K562 (cell line): ENCODE results near the gene UBE2M. TPM values are rescaled to one million over a fixed set of nuclear protein-coding genes. Genes with fewer than 3 reads are reported as not detected.

Source experiments
- ATAC-seq: fragments of 200-7000 bp; cut with Tn5 transposase; 3 replicates; pipeline ENCODE4 v1.9.1; 2020; ENCODE audit warnings: moderate library complexity
- BruUV-seq: library from RNA; stranded (reverse); fragments of 400-500 nt; replicated peaks from 2 replicates; lab custom pipeline; 2021; lab: Mats Ljungman, UMichigan
- CTCF ChIA-PET: fragments of 300-600 bp; formaldehyde crosslinking; extraction: SDS; loops from one replicate; lab custom pipeline; 2021; ENCODE audit warnings: low intra/inter-chr PET ratio; lab: Yijun Ruan, JAX
- POLR2A ChIA-PET: fragments of 300-600, 350-650 bp; sonication (Branson Sonifier 250); formaldehyde crosslinking; extraction: SDS; loops from one replicate; lab custom pipeline; 2021; ENCODE audit warnings: antibody characterized with exemption, inconsistent platforms; lab: Yijun Ruan, JAX
- DNase-seq, 4 experiments: peaks; one replicate each; pipeline versions ENCODE4 v3.0.0 to v3.0.0-alpha.2; 2011 to 2018; ENCODE audit warnings: low spot score in 3 of 4, mixed read lengths in 3 of 4; ENCODE audit errors: extremely low read depth in 1 of 4
- FAIRE-seq: peaks from 2 replicates; lab custom pipeline; 2011; peaks lifted over from hg19 to GRCh38; lab: Jason Lieb, UNC
- H2AFZ ChIP-seq: 2 replicates; pipeline ENCODE4 v1.6.0; 2011; ENCODE audit warnings: low read depth, low read length, control low read depth, inconsistent platforms
- H3K27ac ChIP-seq: fragments of 200-600 bp; 3 replicates; pipeline ENCODE4 v1.8.0; 2011; ENCODE audit warnings: low read depth, mild to moderate bottlenecking, control low read depth, inconsistent platforms, low read length, moderate library complexity, mixed read lengths; ENCODE audit errors: extremely low read depth
- H3K27me3 ChIP-seq, 2 experiments: fragments of 300-600 bp in 1 of 2; 2 replicates in 1 of 2; 3 replicates in 1 of 2; pipeline versions ENCODE4 v1.6.0 to v1.8.0; 2011; ENCODE audit warnings: inconsistent platforms in 2 of 2, low read length in 2 of 2, mild to moderate bottlenecking in 1 of 2, mixed read lengths in 1 of 2, moderate library complexity in 1 of 2; ENCODE audit not compliant: control insufficient read depth in 2 of 2, insufficient read depth in 2 of 2
- H3K36me3 ChIP-seq: fragments of 300-600 bp; 3 replicates; pipeline ENCODE4 v1.8.0; 2011; ENCODE audit warnings: mild to moderate bottlenecking, low read length, inconsistent platforms; ENCODE audit not compliant: control insufficient read depth, insufficient read depth
- H3K4me1 ChIP-seq, 2 experiments: fragments of 200-600 bp in 1 of 2; replicated peaks in 1 of 2; 2 replicates in 1 of 2; 3 replicates in 1 of 2; pipeline versions ENCODE4 v1.5.1 to v1.8.0; 2011; ENCODE audit warnings: inconsistent platforms in 2 of 2, low read length in 2 of 2, mild to moderate bottlenecking in 1 of 2, mixed read lengths in 1 of 2, moderate library complexity in 1 of 2; ENCODE audit not compliant: control insufficient read depth in 2 of 2, insufficient read depth in 2 of 2
- H3K4me2 ChIP-seq: 2 replicates; pipeline ENCODE4 v1.6.1; 2011; ENCODE audit warnings: low read length, control low read depth, inconsistent platforms, mixed read lengths; ENCODE audit not compliant: insufficient read depth
- H3K4me3 ChIP-seq: fragments of 200-600 bp; sonication (generic), shearing (Covaris generic); 2 replicates; pipeline ENCODE4 v1.5.1; 2016; ENCODE audit warnings: control low read depth, inconsistent platforms
- H3K79me2 ChIP-seq: fragments of 200-600 bp; 3 replicates; pipeline ENCODE4 v1.8.0; 2011; ENCODE audit warnings: low read length, inconsistent platforms; ENCODE audit not compliant: control insufficient read depth, insufficient read depth
- H3K9ac ChIP-seq, 2 experiments: 2 replicates each; pipeline versions ENCODE4 v1.6.0 to v1.6.1; 2011; ENCODE audit warnings: low read depth in 2 of 2, low read length in 2 of 2, control low read depth in 1 of 2, inconsistent platforms in 1 of 2, mild to moderate bottlenecking in 1 of 2, mixed read lengths in 1 of 2; ENCODE audit not compliant: insufficient read depth in 1 of 2
- H3K9me1 ChIP-seq: one replicate; pipeline ENCODE4 v1.6.0; 2011; ENCODE audit warnings: inconsistent platforms, mild to moderate bottlenecking, low read length, moderate library complexity; ENCODE audit not compliant: control insufficient read depth, insufficient read depth
- H3K9me3 ChIP-seq: replicated peaks from 2 replicates; pipeline ENCODE4 v1.5.1; 2011; ENCODE audit warnings: low read depth, low read length, inconsistent platforms; ENCODE audit not compliant: control insufficient read depth, insufficient read depth
- H4K20me1 ChIP-seq: replicated peaks from 2 replicates; pipeline ENCODE4 v1.6.1; 2011; ENCODE audit warnings: low read length, inconsistent platforms, mixed read lengths; ENCODE audit not compliant: control insufficient read depth, insufficient read depth
- KDM5B ChIP-seq: fragments of 200-600 bp; sonication (generic); IDR thresholded peaks from 2 replicates; pipeline ENCODE4 v1.6.1; 2012; ENCODE audit warnings: low read depth, mild to moderate bottlenecking, moderate library complexity, low read length, control low read depth, inconsistent platforms; ENCODE audit not compliant: insufficient replicate concordance
- POLR2G ChIP-seq: fragments of 200-400 bp; formaldehyde crosslinking; IDR thresholded peaks from 2 replicates; pipeline ENCODE4 v1.6.1; 2017; ENCODE audit warnings: low read depth, mild to moderate bottlenecking, antibody characterized with exemption, low read length, moderate library complexity
- RBFOX2 ChIP-seq: fragments of 200-400 bp; formaldehyde crosslinking; IDR thresholded peaks from 2 replicates; pipeline ENCODE4 v1.6.1; 2017; ENCODE audit warnings: low read depth, mild to moderate bottlenecking, low read length, moderate library complexity
- RBM22 ChIP-seq: fragments of 200-400 bp; formaldehyde crosslinking; IDR thresholded peaks from 2 replicates; pipeline ENCODE4 v1.6.1; 2018; ENCODE audit warnings: low read length, low read depth; ENCODE audit not compliant: poor library complexity, severe bottlenecking
- WGBS: fragments of 100-300 bp; shearing (Covaris generic); methylation state at CpG from one replicate; pipeline ENCODE4 v1.1.6; 2016; ENCODE audit warnings: low coverage, mixed read lengths; ENCODE audit not compliant: insufficient coverage; ENCODE audit errors: missing lambda C conversion rate; 5-methylcytosine and 5-hydroxymethylcytosine counted together
- in situ Hi-C: fragments of 300-500 bp; cut with MboI; formaldehyde crosslinking; loops from 4 replicates; pipeline ENCODE4 v1.15.0; 2018; ENCODE audit warnings: inconsistent platforms, mixed read lengths
- intact Hi-C: fragments of 100-400 bp; cut with micrococcal nuclease; formaldehyde crosslinking; loops from 2 replicates; pipeline ENCODE4 v1.14.2; 2022
- polyA plus RNA-seq, 8 experiments: library from polyadenylated mRNA; depleted of rRNA in 4 of 8; stranded (reverse) in 5 of 8; unstranded in 3 of 8; fragments of >200 nt; fragmentation: Nextera tagmentation in 2 of 8; fragmentation: Illumina TruSeq in 1 of 8; extraction: Ambion mirVana in 2 of 8; extraction: Trizol in 1 of 8; gene quantifications; 2 replicates each; pipeline versions ENCODE4 v1.2.1 to v1.2.3, GENCODE V29; 2011 to 2014; ENCODE audit warnings: inconsistent platforms in 1 of 8, missing spikeins in 1 of 8
- total RNA-seq, 7 experiments: library from RNA; depleted of rRNA in 6 of 7; stranded (reverse); fragments of >200 nt in 6 of 7; fragmentation: Illumina TruSeq in 2 of 7; extraction: Trizol in 2 of 7; gene quantifications; 2 replicates each; pipeline versions ENCODE4 v1.2.1 to v1.2.3, GENCODE V29; 2011 to 2021; ENCODE audit warnings: low replicate concordance in 1 of 7
- TF ChIP-seq, protein P1 (sequence below): fragments of 250-450 bp; sonication (Bioruptor Pico); IDR thresholded peaks from 2 replicates; pipeline ENCODE4 v1.8.0; 2021; ENCODE audit warnings: borderline replicate concordance, mild to moderate bottlenecking, moderate library complexity; ENCODE audit not compliant: poor library complexity, severe bottlenecking

UBE2M gene
- total and polyA plus RNA-seq, 9 of the 15 experiments (the other 6 are each of a cell fraction or from before 2014, with no cell fraction given), result 0.92 to 163 (median 85.7) TPM

DNA sequence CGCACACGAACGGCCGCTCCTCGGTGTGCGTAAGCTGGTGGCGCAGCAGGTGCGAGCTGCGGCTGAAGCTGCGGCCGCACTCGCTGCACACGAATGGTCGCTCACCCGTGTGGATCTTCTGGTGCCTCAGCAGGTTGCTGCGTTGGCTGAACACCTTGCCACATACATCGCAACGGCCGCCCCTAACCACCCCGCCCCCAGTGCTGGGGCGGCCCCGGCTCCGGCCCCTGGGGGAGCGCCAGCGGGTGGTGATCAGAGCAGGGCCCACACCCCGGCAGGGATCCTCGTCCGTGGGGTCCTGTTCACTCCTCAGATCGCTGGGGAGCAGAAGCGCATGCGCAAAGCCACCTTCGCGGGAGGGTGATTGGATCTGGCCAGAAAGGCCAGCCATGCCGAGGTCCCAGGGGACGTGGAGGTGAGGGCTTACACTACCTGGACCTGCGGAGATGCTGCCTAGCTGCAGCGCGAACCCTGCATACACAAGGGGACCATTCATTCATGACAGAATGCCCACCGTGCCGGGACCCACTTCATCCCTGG lies 4.7 kb upstream of the UBE2M start:
- no peak for FAIRE-seq
- CTCF ChIA-PET, result interaction anchor here (0.7 kb wide), 1 partner anchor 18 kb away, joined by 3 read pairs; no protein-coding TSS in a partner anchor
- no peak overlapping the region for H3K4me2 ChIP-seq

More for the DNA sequence above, 4.7 kb upstream of the UBE2M start:
- ATAC-seq, result no peak
- intact Hi-C loops, result no loop called here
- H4K20me1 ChIP-seq, result no peaks in the 10 kb centered on the region
- H3K36me3 ChIP-seq, result peaks cover 14% of the 10 kb centered on the region; the same call in 2 of the 3 replicates
- 96% methylated on average over 18 of the region's 40 CpGs for WGBS
- peaks cover 21% of the 10 kb centered on the region for H3K79me2 ChIP-seq
- no peak overlapping the region for H2AFZ ChIP-seq
- no peaks in the 10 kb centered on the region for H3K9me1 ChIP-seq
- no TSS peak for BruUV-seq
- H3K27ac ChIP-seq, result no peak overlapping the region
- in situ Hi-C loops, result no loop called here
- no peak overlapping the region for H3K4me3 ChIP-seq
- POLR2A ChIA-PET, result interaction anchor here (0.6 to 0.9 kb wide), 2 partner anchors 9 to 10 kb away, joined by 3 to 4 read pairs; no protein-coding TSS in a partner anchor
- no peaks in the 10 kb centered on the region for H3K9me3 ChIP-seq
- peak overlapping the region in 1 of 2 experiments; percentile 23; a peak in 2 of 4 replicates for H3K9ac ChIP-seq
- TF ChIP-seq KDM5B (peak; percentile 29), POLR2G (peak; percentile 53), RBFOX2 (0 out of 2 replicates have a peak, but pooled peaks have one; percentile 3), RBM22 (peak; percentile 9)
- TF ChIP-seq, protein P1, sequence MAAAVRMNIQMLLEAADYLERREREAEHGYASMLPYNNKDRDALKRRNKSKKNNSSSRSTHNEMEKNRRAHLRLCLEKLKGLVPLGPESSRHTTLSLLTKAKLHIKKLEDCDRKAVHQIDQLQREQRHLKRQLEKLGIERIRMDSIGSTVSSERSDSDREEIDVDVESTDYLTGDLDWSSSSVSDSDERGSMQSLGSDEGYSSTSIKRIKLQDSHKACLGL, result no peak
- no peaks in the 10 kb centered on the region for H3K27me3 ChIP-seq
- H3K4me1 ChIP-seq, result peaks cover 9 to 37% of the 10 kb centered on the region in 2 experiments; a peak in 4 of 5 replicates
- DNase-seq, result no peak
